C4-2B (cell line): ENCODE data around the gene CNR1.

ENCODE experiments used
- H3K27ac ChIP-seq: fragments of 450-650 bp; 2 replicates; pipeline ENCODE4 v1.5.1; 2017
- CTCF ChIP-seq: fragments of 450-650 bp; conservative IDR thresholded peaks from 2 replicates; pipeline ENCODE4 v1.5.1; 2017; ENCODE audit warnings: mild to moderate bottlenecking
- ZFX ChIP-seq: fragments of 450-650 bp; IDR thresholded peaks from 2 replicates; pipeline ENCODE4 v1.6.1; 2017

CNR1 gene

GRCh38 chr6:88177961-88178464 is 11.9 kb upstream of the CNR1 start:
- TF ChIP-seq CTCF (no peak), ZFX (no peak)
- no peak overlapping the region for H3K27ac ChIP-seq

- TF ChIP-seq ZFX, result no peak
- no peak for TF ChIP-seq CTCF
- H3K27ac ChIP-seq, result no peak overlapping the region
Observed at GRCh38 chr6:88174906-88175305, 8.8 kb upstream of the CNR1 start.

GRCh38 chr6:88171312-88171711 is 5.2 kb upstream of the CNR1 start:
- H3K27ac ChIP-seq, result no peak overlapping the region
- no peak for TF ChIP-seq ZFX
- TF ChIP-seq CTCF, result no peak

- TF ChIP-seq CTCF (no peak), ZFX (no peak)
Observed at GRCh38 chr6:88168362-88168761, 2.2 kb upstream of the CNR1 start.

GRCh38 chr6:88167352-88167937 is 1.3 kb upstream of the CNR1 start:
- no peak for TF ChIP-seq ZFX
- no peak for TF ChIP-seq CTCF
- no peak overlapping the region for H3K27ac ChIP-seq

More at GRCh38 chr6:88168362-88168761, 2.2 kb upstream of the CNR1 start:
- H3K27ac ChIP-seq, result no peak overlapping the region

- TF ChIP-seq ZFX, result no peak
- TF ChIP-seq CTCF, result no peak
- no peak overlapping the region for H3K27ac ChIP-seq
Observed at GRCh38 chr6:88166493-88167351, 575 bp upstream of the CNR1 start.

- no peak overlapping the region for H3K27ac ChIP-seq
- TF ChIP-seq CTCF, result no peak
- TF ChIP-seq ZFX, result no peak
Observed at GRCh38 chr6:88165087-88165843, 882 bp downstream of the CNR1 start.
